Measurements from ENCODE around the gene PARVG. TPM values are rescaled to one million over a fixed set of nuclear protein-coding genes. Genes with fewer than 3 reads are reported as not detected.
"Not testable (repeated sequence)": the region's sequence is repeated elsewhere in the genome, so short reads cannot be mapped to it uniquely, and the experiment has no call there.

The PARVG gene
- total RNA-seq, 1 experiment from 2014 or later, result not detected

DNA sequence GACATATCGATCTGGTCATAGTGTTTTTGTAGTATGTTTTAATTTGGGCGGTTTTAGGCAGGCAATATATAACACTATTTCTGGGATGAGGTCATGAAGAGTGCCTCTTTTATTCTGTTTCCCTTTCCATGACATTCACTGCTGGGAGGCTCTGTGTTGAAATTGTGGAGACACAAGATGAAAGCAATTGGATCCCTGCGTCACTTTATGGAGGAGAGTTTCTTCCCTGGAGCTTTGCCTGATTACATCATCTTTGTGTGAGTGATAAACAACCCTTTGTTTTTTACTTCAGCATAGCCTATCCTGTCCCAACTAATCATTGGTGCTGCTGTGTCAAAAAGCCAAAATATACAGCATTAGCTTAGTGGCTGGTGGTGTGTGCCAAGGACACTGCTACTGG, 48.6 kb downstream of the PARVG start:
- DNase-seq (no peak), ATAC-seq (no peak)
- BruUV-seq (replicated peaks), result no TSS peak
- Histone ChIP-seq H3K79me2 (ENCODE audit: low read length) (no peaks in the 10 kb centered on the region), H3F3A (ENCODE audit: low read length, unreplicated experiment) (no peaks in the 10 kb centered on the region), H3K4me3 (ENCODE audit: low read length) (no peak overlapping the region), H3K36me3 (ENCODE audit: low read depth, low read length) (no peaks in the 10 kb centered on the region), H3K4me1 (ENCODE audit: insufficient read depth, low read length) (no peaks in the 10 kb centered on the region), H3K27ac (ENCODE audit: low read length) (no peak overlapping the region), H2AFZ (ENCODE audit: low read length) (no peak overlapping the region), H3K9me2 (replicated peaks; ENCODE audit: low read length) (no peaks in the 10 kb centered on the region), H3K27me3 (ENCODE audit: low read length) (peaks cover 4% of the 10 kb centered on the region; the same call in 1 of the 2 replicates), H3K9ac (ENCODE audit: low read length) (no peak overlapping the region), H3K9me3 (ENCODE audit: low read length) (no peaks in the 10 kb centered on the region), H4K20me1 (ENCODE audit: low read length) (no peaks in the 10 kb centered on the region), H3K4me2 (ENCODE audit: low read length) (no peak overlapping the region)
- TF ChIP-seq EZH2 (IDR thresholded peaks at IDR 0.05; ENCODE audit: low read length, unreplicated experiment) (no peak), CTCF (conservative IDR thresholded peaks at IDR 0.05; ENCODE audit: low read depth, low read length) (no peak), EZH2phosphoT487 (IDR thresholded peaks at IDR 0.05; ENCODE audit: borderline replicate concordance, low read length) (no peak)
- ChIA-PET CTCF (no interaction called here), POLR2A (ENCODE audit: unreplicated experiment) (no interaction called here)
- intact Hi-C loops (cut with micrococcal nuclease), result no loop called here

- intact Hi-C loops (cut with micrococcal nuclease), result no loop called here
- Histone ChIP-seq H2AFZ (ENCODE audit: low read length) (no peak overlapping the region), H3F3A (ENCODE audit: low read length, unreplicated experiment) (no peaks in the 10 kb centered on the region), H3K4me3 (ENCODE audit: low read length) (no peak overlapping the region), H3K9me3 (ENCODE audit: low read length) (no peaks in the 10 kb centered on the region), H3K36me3 (ENCODE audit: low read depth, low read length) (no peaks in the 10 kb centered on the region), H3K9ac (ENCODE audit: low read length) (no peak overlapping the region), H3K4me2 (ENCODE audit: low read length) (no peak overlapping the region), H3K9me2 (replicated peaks; ENCODE audit: low read length) (no peaks in the 10 kb centered on the region), H3K27ac (ENCODE audit: low read length) (no peak overlapping the region), H3K27me3 (ENCODE audit: low read length) (peaks cover 4% of the 10 kb centered on the region; the same call in 1 of the 2 replicates), H3K4me1 (ENCODE audit: insufficient read depth, low read length) (no peaks in the 10 kb centered on the region), H4K20me1 (ENCODE audit: low read length) (no peaks in the 10 kb centered on the region), H3K79me2 (ENCODE audit: low read length) (no peaks in the 10 kb centered on the region)
- BruUV-seq (replicated peaks), result no TSS peak
- TF ChIP-seq EZH2phosphoT487 (IDR thresholded peaks at IDR 0.05; ENCODE audit: borderline replicate concordance, low read length) (no peak), EZH2 (IDR thresholded peaks at IDR 0.05; ENCODE audit: low read length, unreplicated experiment) (no peak), CTCF (conservative IDR thresholded peaks at IDR 0.05; ENCODE audit: low read depth, low read length) (no peak)
- ChIA-PET POLR2A (ENCODE audit: unreplicated experiment) (no interaction called here), CTCF (no interaction called here)
- ATAC-seq (no peak), DNase-seq (no peak)
Measured at GRCh38 chr22:44229809-44230208, 49.1 kb downstream of the PARVG start.

DNA sequence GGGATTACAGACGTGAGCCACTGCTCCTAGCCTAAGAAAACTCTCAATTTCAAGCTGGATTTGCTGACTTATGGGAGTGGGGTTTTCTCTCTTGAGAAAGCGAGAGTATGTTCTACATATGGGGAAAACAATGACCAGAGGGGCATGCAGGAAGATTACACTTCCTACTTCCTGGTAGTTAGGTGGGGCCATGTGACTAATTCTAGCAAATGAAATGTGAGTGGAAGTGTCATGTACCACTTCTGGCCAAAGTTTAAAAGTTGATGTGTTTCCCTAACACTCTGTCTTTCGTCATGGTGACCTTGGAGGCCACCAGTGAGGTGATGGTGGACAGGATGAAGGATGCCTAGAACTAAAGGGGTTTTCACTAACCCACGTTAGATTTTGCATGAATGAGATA, 50.5 kb downstream of the PARVG start:
- no peak for ATAC-seq
- ChIA-PET POLR2A (ENCODE audit: unreplicated experiment) (no interaction called here), CTCF (no interaction called here)
- no peaks in the 10 kb centered on the region for H3K9me2 ChIP-seq (replicated peaks; ENCODE audit: low read length)
- no peaks in the 10 kb centered on the region for H3K27me3 ChIP-seq (ENCODE audit: low read length)
- H3K27ac ChIP-seq (ENCODE audit: low read length), result no peak overlapping the region
- TF ChIP-seq EZH2 (IDR thresholded peaks at IDR 0.05; ENCODE audit: low read length, unreplicated experiment) (no peak), EZH2phosphoT487 (IDR thresholded peaks at IDR 0.05; ENCODE audit: borderline replicate concordance, low read length) (no peak), CTCF (conservative IDR thresholded peaks at IDR 0.05; ENCODE audit: low read depth, low read length) (no peak)
- H3K4me2 ChIP-seq (ENCODE audit: low read length), result no peak overlapping the region
- no peaks in the 10 kb centered on the region for H3K79me2 ChIP-seq (ENCODE audit: low read length)
- no peak for DNase-seq
- no TSS peak for BruUV-seq (replicated peaks)
- no peak overlapping the region for H2AFZ ChIP-seq (ENCODE audit: low read length)
- H3K36me3 ChIP-seq (ENCODE audit: low read depth, low read length), result no peaks in the 10 kb centered on the region
- no peaks in the 10 kb centered on the region for H4K20me1 ChIP-seq (ENCODE audit: low read length)
- H3K4me1 ChIP-seq (ENCODE audit: insufficient read depth, low read length), result no peaks in the 10 kb centered on the region
- no peaks in the 10 kb centered on the region for H3K9me3 ChIP-seq (ENCODE audit: low read length)
- no peak overlapping the region for H3K4me3 ChIP-seq (ENCODE audit: low read length)
- H3F3A ChIP-seq (ENCODE audit: low read length, unreplicated experiment), result no peaks in the 10 kb centered on the region
- no peak overlapping the region for H3K9ac ChIP-seq (ENCODE audit: low read length)
- intact Hi-C loops (cut with micrococcal nuclease), result no loop called here

DNA sequence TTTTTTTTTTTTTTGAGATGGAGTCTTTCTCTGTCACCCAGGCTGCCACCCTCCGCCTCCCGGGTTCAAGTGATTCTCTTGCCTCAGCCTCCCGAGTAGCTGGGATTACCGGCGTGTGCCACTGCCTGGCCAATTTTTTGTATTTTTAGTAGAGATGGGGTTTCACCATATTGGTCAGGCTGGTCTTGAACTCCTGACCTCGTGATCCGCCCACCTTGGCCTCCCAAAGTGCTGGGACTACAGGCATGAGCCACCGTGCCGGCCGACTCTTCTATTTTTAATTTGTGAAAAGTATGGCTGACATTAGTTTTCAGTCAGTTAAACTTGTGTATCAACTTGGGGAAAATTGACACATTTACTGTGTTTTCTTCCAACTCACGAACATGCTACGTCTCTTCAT, 53.6 kb downstream of the PARVG start:
- H3K27ac ChIP-seq (ENCODE audit: low read length); intact Hi-C loops (cut with micrococcal nuclease); H3F3A ChIP-seq (ENCODE audit: low read length, unreplicated experiment); ATAC-seq; CTCF ChIA-PET; DNase-seq; H3K4me2 ChIP-seq (ENCODE audit: low read length); BruUV-seq (replicated peaks); H2AFZ ChIP-seq (ENCODE audit: low read length); H3K9ac ChIP-seq (ENCODE audit: low read length); H3K79me2 ChIP-seq (ENCODE audit: low read length); H3K36me3 ChIP-seq (ENCODE audit: low read depth, low read length); H3K4me1 ChIP-seq (ENCODE audit: insufficient read depth, low read length); POLR2A ChIA-PET (ENCODE audit: unreplicated experiment); H3K9me2 ChIP-seq (replicated peaks; ENCODE audit: low read length); H3K9me3 ChIP-seq (ENCODE audit: low read length); H3K27me3 ChIP-seq (ENCODE audit: low read length); H3K4me3 ChIP-seq (ENCODE audit: low read length); H4K20me1 ChIP-seq (ENCODE audit: low read length): not testable (repeated sequence)
